NCI-H2196 (cell line): Measurements from ENCODE around the gene ZNF536.

Experiments used
- DNase-seq: peaks from one replicate; lab custom pipeline; 2025; ENCODE audit not compliant: unreplicated experiment; lab: John Stamatoyannopoulos, UW

ZNF536 gene

GRCh38 chr19:30519607-30520205 is 147.5 kb downstream of the ZNF536 start:
- DNase-seq = no peak

GRCh38 chr19:30520735-30521479 is 148.7 kb downstream of the ZNF536 start:
- DNase-seq = no peak

GRCh38 chr19:30521937-30522336 is 149.8 kb downstream of the ZNF536 start:
- no peak for DNase-seq

- DNase-seq = no peak
These were observed 150.2 kb downstream of the ZNF536 start for GRCh38 chr19:30522341-30522740.

GRCh38 chr19:30523791-30524190 is 151.6 kb downstream of the ZNF536 start:
- DNase-seq = no peak

GRCh38 chr19:30525383-30525782 is 153.2 kb downstream of the ZNF536 start:
- DNase-seq = no peak

- DNase-seq = no peak
These were observed 156.7 kb downstream of the ZNF536 start for GRCh38 chr19:30528919-30529318.

- no peak for DNase-seq
These were observed 157.7 kb downstream of the ZNF536 start for GRCh38 chr19:30529876-30530275.

GRCh38 chr19:30530751-30531150 is 158.6 kb downstream of the ZNF536 start:
- DNase-seq = no peak

GRCh38 chr19:30535011-30535410 is 162.8 kb downstream of the ZNF536 start:
- DNase-seq = no peak

GRCh38 chr19:30536975-30537374 is 164.8 kb downstream of the ZNF536 start:
- no peak for DNase-seq

GRCh38 chr19:30539315-30539714 is 167.1 kb downstream of the ZNF536 start:
- no peak for DNase-seq

- no peak for DNase-seq
These were observed 167.8 kb downstream of the ZNF536 start for GRCh38 chr19:30539981-30540380.

- DNase-seq = no peak
These were observed 168.6 kb downstream of the ZNF536 start for GRCh38 chr19:30540761-30541160.

GRCh38 chr19:30541575-30541974 is 169.4 kb downstream of the ZNF536 start:
- DNase-seq = no peak

- no peak for DNase-seq
These were observed 171.2 kb downstream of the ZNF536 start for GRCh38 chr19:30543243-30543945.

- DNase-seq = no peak
These were observed 173.6 kb downstream of the ZNF536 start for GRCh38 chr19:30545752-30546151.

GRCh38 chr19:30546332-30546731 is 174.1 kb downstream of the ZNF536 start:
- DNase-seq = no peak

- DNase-seq = no peak
These were observed 175.1 kb downstream of the ZNF536 start for GRCh38 chr19:30547246-30547645.

- no peak for DNase-seq
These were observed 177.0 kb downstream of the ZNF536 start for GRCh38 chr19:30549151-30549550.

GRCh38 chr19:30551271-30551670 is 179.1 kb downstream of the ZNF536 start:
- DNase-seq = no peak

- DNase-seq = no peak
These were observed 180.4 kb downstream of the ZNF536 start for GRCh38 chr19:30552593-30552992.
